ENCODE data around the gene PECR.

DNA sequence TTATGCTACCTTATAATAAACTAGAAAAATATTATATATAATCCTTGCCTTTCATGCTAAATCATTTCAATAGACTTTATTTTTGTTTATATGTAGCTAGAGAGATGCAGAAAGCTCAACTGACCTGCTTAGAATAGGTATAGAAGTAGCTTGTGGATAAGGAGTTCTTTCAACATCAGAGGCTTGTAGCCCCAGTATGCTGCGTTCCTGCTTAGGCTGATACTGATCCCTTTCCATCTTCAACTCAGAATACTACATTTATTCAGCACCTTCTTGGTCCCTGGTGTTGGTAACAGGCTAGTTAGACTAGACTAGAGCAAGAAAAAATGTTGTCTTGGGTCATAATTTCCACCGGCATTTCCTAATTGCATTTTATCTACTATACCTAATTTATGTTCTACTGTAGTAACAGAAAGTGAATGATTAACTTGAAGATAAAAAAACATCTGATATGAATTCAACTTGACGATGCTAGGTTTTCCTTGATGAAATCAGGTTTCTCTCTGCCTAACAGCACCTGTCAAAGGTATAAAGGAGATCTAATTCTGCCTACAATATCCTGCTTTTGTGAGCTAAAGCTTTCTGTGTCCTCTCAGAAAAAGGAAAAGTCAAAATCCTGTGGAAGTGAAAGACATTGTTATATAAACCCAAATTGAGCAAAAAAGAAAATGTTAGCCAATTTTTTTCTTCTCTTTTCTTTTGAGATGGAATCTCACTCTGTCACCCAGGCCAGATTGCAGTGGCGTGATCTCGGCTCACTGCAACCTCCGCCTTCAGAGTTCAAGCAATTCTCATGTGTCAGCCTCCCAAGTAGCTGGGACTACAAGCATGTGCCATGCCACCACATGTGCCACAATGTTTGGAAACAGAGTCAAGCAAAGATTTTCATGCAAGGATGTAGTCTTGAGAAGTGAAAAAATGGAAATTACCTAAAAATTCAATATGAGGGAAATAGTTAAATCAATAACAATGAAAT, 5.8 kb downstream of the PECR start:
- no peak for TF ChIP-seq POLR2A (IDR thresholded peaks at IDR 0.05)
- TF ChIP-seq, protein P1, sequence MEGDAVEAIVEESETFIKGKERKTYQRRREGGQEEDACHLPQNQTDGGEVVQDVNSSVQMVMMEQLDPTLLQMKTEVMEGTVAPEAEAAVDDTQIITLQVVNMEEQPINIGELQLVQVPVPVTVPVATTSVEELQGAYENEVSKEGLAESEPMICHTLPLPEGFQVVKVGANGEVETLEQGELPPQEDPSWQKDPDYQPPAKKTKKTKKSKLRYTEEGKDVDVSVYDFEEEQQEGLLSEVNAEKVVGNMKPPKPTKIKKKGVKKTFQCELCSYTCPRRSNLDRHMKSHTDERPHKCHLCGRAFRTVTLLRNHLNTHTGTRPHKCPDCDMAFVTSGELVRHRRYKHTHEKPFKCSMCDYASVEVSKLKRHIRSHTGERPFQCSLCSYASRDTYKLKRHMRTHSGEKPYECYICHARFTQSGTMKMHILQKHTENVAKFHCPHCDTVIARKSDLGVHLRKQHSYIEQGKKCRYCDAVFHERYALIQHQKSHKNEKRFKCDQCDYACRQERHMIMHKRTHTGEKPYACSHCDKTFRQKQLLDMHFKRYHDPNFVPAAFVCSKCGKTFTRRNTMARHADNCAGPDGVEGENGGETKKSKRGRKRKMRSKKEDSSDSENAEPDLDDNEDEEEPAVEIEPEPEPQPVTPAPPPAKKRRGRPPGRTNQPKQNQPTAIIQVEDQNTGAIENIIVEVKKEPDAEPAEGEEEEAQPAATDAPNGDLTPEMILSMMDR (IDR thresholded peaks at IDR 0.05): no peak

Data from uterus (tissue), 2 donors.